HS-27A (cell line): ENCODE measurements around the gene LRP3.
"Not testable (repeated sequence)": the region's sequence is repeated elsewhere in the genome, so short reads cannot be mapped to it uniquely, and the experiment has no call there.

Source experiments
- DNase-seq: peaks from one replicate; pipeline ENCODE4 v3.0.0-alpha.2; 2012; ENCODE audit warnings: low read depth, missing footprints

The LRP3 gene

GRCh38 chr19:33202546-33203507 is 8.7 kb downstream of the LRP3 start:
- DNase-seq, result no peak

- DNase-seq, result no peak
Measured at GRCh38 chr19:33203529-33203928, 9.4 kb downstream of the LRP3 start.

GRCh38 chr19:33204136-33204973 is 10.2 kb downstream of the LRP3 start:
- DNase-seq, result no peak

- DNase-seq, result no peak
Measured at GRCh38 chr19:33205110-33205509, 11.0 kb downstream of the LRP3 start.

- no peak for DNase-seq
Measured at GRCh38 chr19:33205531-33206260, 11.6 kb downstream of the LRP3 start.

GRCh38 chr19:33206261-33207039 is 12.3 kb downstream of the LRP3 start:
- DNase-seq, result no peak

GRCh38 chr19:33207040-33207620 is 13.0 kb downstream of the LRP3 start:
- DNase-seq, result no peak

- DNase-seq, result no peak
Measured at GRCh38 chr19:33207903-33208302, 13.8 kb downstream of the LRP3 start.

GRCh38 chr19:33208371-33208895 is 14.3 kb downstream of the LRP3 start:
- no peak for DNase-seq

- no peak for DNase-seq
Measured at GRCh38 chr19:33208904-33209849, 15.0 kb downstream of the LRP3 start.

GRCh38 chr19:33209850-33210230 is 15.7 kb downstream of the LRP3 start:
- not testable (repeated sequence) for DNase-seq

GRCh38 chr19:33210266-33210940 is 16.3 kb downstream of the LRP3 start:
- no peak for DNase-seq

- no peak for DNase-seq
Measured at GRCh38 chr19:33211794-33212435, 17.8 kb downstream of the LRP3 start.

- DNase-seq, result no peak
Measured at GRCh38 chr19:33212436-33213172, 18.5 kb downstream of the LRP3 start.

- DNase-seq, result no peak
Measured at GRCh38 chr19:33214596-33214995, 20.5 kb downstream of the LRP3 start.

GRCh38 chr19:33215438-33216197 is 21.5 kb downstream of the LRP3 start:
- DNase-seq, result no peak

- no peak for DNase-seq
Measured at GRCh38 chr19:33216198-33216830, 22.2 kb downstream of the LRP3 start.
